ENCODE measurements around the gene PIGU.

GRCh38 chr20:34540596-34541263 is 136.2 kb downstream of the PIGU start:
- TF ChIP-seq CTCF (IDR thresholded peaks at IDR 0.05; ENCODE audit: insufficient read depth, low read length) (no peak), REST (IDR thresholded peaks at IDR 0.05; ENCODE audit: insufficient replicate concordance, low read depth) (no peak)

Measured in HL-60 (cell line).